Hematopoietic multipotent progenitor cell treated with erythropoietin and hydrocortisone succinate and interleukin-3 and kit ligand, for 15 days (in vitro differentiated cells): ENCODE data around the gene DYRK2.

Experiments used
- DNase-seq: peaks from one replicate; pipeline ENCODE4 v3.0.0-alpha.2; 2015; ENCODE audit warnings: low spot score

Gene DYRK2

DNA sequence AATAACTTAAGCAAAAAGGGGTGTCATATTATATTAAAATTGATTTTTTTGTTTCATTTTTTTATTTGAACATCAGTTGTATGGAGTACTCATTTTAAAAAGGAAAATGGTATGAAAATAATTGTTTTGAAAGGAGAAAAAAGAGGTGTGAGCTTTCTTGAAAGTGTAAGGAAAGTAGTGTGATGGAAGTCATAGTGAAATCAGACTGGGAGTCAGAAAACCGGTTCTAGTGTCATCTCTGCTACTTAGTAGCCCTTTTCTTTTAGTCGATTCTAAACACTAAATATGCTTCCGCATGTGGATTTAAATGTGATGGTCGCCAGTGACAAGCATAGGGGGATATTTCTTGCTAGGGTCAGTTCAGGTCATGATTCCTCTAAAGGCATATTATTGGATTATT lies 1.8 kb upstream of the DYRK2 start:
- DNase-seq: no peak

DNA sequence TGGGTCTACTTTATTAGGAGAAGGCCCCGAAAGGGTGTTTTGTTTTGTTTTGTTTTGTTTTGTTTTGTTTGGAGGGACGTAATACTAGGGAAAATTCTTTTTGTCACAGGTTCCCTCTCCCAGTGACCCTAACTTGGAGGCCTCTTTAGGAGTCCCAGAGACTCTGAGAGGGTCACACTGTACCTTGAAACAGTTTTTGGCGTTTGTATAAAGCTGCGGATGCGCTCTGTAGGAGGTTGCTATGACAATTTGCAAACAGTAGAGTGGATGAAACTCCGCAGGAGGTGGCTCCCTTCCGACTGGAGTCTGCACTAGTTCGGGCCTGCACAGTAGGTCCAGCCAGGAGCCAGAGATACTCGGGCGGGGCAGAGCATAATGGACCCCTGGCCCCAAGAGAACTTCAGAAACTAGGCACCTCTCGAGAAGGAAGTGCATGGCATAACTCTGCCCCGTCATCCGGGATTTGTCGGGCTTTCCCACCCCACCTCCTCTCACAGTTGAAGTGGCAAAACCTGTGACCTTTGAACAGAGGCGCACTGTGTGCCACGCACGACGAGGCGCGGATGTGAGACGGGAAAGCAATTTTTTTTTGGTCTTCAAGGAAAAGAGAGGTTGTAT lies 1.3 kb upstream of the DYRK2 start:
- DNase-seq: no peak

DNA sequence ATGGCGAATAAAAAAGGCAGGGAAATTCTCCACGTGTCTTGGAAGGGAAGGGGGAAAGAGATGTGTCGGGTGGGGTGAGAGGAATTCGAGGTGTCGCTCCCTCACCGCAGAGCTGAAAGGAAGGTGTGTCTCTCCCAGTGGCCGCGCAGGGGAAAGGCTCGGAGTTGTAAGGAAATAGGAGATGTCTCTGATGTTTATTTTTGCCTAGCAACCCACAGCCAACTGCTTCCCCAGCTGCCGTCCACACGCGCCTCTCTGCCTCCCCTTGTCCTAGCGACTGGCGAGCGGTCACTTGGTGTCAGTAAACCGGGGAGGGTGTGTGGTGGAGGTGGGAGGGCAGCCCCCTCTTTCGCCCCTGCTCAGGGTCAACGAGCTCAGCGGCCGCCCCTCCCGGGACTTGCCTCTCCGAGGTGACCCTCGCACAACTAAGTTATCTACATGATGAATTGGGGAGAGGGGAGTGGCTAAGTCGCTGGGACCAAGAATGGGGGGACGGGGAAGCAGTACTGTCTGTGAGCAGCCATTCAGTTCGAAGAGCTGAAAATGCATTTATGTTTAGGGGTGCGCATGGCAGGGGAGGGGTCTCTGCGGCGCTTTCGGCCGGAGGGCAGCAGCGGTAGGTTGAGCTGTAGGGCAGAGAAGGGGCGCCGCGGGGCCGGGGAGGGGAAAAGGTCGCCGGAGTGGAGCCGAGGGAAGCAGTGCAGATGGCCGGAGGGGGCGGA lies 585 bp upstream of the DYRK2 start:
- DNase-seq: no peak

DNA sequence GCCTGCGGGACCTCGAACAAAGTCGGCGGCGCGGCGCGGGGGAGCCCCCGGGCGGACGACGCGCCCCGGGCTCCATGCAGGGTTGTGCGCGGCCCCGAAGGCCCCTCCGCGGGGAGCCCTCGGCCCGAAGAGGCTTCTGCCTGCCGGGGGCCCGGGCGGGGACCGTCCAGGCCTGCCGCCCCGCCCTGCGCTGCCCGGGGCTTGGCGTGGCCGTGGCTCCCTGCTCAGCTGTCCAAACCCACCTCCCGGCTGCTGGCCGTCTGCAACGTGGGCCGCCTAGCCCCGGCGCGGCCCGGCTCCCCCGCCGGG lies 670 bp downstream of the DYRK2 start:
- DNase-seq: no peak

DNA sequence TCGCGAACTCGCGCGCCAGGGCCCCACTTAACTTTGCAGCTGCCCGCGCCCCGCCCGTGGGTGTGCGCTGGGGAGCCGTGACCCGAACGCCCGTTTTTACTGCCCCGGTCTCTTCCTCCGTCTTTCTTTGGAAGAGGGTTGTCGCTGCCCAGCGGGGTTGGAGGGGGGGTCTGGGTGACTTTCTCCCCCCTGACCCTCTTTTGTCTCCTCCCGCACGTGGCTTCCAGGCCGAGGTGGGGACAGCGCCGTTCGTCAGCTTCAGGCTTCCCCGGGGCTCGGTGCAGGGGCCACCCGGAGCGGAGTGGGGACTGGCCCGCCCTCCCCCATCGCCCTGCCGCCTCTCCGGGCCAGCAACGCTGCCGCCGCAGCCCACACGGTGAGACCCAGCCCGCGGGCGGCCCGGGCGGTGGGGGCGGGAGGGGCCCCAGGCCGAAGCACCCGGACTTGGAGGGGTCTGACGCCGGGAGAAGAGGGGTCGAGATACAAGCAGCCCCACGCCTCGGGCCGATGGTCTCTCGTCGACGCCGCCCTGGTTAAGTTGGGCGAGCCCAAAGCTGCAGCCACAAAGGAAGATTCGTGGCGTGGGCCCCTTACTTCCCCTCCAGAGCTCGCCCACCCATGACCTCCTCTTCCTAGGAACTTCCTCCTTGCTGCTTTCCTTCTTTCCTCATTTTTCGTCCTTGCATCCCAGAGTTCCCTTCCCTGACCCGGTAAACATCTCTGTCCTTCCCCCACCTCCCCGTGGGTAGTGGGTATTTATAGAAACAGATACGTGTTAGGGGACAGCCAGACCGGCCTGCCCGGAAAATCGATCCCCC lies 1.2 kb downstream of the DYRK2 start:
- no peak for DNase-seq

DNA sequence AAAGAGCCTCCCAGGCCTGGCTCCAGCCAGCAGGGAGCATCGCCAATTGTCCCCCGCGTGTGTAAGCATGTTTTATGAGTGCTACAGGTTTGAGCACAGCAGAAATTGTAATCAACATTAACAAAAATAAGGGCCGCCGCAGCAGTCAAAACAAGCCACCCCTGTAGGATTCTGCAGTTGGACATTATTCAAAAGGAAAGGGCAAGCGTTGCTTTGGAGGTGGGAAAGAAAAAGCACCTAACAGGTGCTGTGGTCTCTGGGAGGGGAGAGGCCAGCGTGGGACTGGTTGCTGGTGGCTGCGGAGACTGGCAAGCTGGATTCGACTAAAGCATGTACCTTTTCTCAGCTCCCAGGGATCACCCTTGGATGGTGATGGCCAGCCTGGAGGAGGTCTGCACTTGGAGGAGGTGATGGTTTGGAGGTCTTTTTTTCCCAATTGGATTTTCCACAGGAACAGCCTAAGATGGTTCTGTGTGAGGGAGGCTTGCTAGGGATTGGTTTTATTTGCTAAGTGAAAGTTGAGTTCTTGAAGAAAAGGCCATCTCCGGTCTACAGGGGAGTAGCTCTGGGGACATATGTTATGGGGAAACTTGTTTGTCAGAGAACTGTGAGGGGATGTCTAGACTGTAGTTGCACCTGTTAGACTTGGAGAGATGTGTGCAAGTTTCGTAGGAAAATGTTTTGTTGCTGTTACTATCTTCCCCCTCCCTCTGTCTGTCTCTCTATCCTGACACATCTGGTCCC lies 2.0 kb downstream of the DYRK2 start:
- DNase-seq: no peak

DNA sequence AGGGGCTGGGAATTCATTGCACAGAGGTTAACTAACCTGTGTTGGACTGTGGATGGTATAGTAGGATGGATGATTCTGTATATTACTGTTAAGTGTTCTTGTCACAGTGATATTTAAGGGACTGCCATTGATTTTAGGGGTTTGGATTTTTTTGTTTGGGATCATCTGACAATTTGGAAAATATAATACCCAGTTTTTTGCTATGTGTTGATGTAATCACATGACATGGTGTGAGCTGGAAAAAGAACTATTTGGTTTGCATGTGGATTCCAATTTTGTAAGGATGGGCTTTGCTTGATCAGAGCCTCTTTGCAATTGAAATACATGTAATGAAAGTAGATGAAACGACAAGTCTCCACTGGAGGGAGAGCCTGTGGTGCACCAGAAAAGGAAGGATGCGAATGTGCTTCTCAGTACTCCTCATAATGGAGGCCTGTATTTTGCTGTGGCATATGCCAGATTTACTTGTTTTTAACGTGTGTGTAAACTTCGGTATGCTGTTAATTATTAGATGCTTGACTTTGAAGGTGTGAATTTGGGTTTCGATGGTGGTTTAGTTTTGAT lies 2.7 kb downstream of the DYRK2 start:
- no peak for DNase-seq

DNA sequence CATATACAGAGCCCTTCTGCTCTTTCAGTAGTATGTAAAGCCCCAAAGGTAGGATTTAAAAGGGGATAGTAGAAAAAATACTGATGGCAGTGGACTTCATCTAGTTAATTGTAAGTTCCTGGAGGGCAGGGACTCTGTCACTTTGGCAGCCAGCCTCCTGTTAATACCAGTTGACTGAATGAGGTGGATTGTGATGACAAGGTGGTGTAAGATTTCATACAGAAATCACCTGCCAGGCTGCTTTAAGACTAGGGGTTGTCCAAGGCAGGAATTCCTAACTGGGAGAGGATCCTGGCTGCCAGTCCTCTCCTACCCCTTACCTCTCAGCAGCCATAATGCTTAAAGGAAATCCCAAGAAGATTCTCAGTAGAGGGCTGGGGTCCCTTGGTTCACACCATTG lies 7.3 kb downstream of the DYRK2 start:
- no peak for DNase-seq

DNA sequence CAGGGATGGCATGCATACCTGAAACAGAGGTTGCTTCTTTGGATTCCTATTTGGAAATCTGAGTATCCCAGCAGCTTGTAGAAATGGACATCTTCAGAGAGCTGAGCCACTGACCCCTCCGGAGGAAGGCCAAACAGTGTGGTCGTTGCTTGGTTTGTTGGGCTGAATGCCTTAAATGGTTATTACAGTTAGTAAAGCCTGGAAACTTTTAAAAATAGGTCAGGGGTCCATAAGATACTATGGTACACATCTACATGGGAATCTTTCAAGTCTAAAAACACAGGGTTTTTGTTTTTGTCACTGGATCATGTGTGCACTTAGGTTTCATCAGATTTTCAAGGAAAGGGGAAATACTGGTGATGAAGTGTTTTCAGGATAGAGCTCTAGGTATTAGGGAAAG lies 7.7 kb downstream of the DYRK2 start:
- no peak for DNase-seq

DNA sequence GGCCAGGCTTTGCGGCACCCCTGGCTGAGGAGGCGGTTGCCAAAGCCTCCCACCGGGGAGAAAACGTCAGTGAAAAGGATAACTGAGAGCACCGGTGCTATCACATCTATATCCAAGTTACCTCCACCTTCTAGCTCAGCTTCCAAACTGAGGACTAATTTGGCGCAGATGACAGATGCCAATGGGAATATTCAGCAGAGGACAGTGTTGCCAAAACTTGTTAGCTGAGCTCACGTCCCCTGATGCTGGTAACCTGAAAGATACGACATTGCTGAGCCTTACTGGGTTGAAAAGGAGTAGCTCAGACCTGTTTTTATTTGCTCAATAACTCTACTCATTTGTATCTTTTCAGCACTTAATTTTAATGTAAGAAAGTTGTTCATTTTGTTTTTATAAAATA lies 9.9 kb downstream of the DYRK2 start:
- no peak for DNase-seq

DNA sequence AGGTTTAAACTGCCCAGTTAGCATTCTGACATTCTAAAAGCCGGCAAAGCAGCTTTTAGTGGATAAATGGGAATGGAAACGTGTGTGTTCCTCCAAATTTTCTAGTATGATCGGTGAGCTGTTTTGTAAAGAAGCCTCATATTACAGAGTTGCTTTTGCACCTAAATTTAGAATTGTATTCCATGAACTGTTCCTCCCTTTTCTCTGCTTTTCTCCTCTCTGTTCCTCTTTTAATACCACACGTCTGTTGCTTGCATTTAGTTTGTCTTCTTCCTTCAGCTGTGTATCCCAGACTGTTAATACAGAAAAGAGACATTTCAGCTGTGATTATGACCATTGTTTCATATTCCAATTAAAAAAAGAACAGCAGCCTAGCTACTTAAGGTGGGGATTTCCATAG lies 10.7 kb downstream of the DYRK2 start:
- DNase-seq: no peak

DNA sequence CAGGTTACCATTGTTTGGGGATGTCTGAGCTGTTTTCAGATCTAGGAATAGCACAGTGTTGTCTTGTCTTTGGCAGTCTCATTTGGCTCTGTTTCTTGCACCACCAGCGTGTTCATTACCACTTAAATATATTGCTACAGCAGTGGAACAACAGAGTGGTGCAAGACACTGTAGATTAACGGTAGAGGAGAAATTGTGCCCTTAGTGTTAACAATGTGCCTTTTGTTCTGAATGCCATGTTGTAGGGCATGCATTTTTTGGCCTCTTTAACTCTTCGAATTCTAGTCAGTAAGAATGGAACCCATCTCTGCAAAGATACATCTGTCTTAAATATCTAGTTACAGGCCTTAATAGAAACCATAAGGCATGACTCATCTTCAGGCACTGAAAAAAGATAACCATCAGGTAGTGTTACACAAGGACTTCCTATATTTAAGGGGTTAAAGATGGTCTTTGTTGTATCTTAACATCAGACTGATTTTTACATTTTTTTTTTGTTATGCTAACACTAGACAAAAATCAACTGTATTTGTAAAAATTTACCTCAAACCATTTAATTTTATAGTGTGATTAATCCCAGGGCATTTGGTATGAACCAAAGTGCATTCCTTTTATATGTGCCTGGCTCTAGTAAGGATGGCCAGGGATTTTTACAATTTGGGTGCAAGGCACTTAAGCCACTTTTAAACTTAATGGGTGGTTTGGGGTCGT lies 12.9 kb downstream of the DYRK2 start:
- no peak for DNase-seq

DNA sequence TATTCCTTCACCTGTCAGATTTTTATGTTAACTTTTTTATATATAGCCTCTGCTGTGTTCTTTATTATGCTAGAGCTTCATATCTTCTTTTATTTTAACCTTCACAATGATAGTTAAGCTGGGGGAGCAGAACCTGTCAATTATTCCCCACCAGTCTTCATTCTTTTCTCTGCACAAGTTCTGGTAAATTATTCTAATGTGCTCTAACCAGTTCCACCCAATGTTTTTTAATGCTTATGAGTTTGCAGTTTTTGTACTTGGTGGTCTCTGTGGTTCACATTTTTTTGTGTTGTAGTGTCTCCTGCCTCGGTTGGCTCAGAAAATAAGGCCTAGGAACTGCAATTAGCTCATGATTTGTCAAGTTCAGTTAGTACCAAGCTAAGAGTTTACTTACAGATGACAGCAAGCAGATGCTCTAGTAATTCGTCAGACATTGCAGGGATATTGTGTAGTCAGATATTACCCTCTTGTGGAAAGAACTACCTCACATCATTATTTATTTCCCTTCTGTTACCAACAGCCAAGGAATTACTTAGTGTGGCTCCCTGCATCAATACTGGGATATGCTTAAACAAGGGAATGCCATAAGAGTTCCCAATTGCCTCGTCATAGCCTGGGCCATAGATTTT lies 14.5 kb downstream of the DYRK2 start:
- no peak for DNase-seq

DNA sequence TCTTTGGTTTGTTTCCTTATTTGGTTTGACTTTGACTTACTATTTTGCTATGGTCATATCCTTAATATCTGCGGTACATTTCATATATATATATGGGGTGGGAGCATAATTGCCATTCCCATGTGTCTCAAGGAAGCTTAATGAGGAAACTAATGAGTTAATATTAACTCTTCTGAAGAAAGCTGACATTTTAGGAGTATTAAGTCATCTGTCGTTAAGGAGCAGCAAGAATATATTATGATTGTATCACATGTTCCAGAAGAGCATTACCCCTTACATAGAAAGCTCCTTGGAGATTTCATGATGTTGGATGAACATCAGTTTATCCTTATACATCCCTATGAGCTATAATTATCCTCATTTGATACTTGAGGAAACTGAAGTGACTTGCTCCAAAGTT lies 15.6 kb downstream of the DYRK2 start:
- DNase-seq: no peak

DNA sequence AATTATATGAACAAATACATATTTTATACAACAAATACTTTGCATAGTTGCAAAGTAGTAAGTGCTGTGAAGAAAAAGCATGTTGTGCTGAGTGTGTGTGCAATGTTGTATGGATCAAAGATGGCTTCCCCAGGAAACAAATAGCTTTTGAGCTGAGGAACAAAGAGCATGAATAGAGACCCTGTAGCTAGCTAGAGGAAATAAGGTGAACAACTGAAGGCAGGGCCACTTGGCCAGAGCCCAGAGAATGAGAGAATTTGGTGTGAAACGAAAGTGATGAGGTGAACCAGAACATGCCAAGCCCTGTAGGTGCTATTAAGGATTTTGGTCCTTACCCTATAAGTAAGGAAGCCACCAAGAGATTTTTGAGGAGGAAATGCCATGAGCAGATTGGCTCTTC lies 17.1 kb downstream of the DYRK2 start:
- no peak for DNase-seq

DNA sequence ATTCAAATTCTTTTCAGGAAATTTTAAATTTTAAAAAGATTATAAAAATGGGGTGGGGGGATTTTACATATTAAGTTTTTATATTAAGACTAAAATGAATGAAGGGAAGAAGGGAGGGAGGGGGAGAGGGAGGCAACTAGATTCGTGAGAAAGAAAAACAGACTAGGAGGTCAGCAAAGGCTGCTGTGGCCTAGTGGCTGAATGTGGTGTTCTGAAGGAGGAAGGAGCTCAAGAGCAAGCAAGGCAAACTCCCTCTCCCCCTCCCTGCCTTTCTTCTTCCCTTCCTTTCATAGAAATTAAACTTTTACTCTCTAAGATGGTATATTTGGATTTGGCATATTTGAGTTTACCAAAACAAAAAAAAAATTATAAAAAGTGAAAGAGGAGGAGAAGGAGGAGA lies 18.1 kb downstream of the DYRK2 start:
- DNase-seq: no peak

DNA sequence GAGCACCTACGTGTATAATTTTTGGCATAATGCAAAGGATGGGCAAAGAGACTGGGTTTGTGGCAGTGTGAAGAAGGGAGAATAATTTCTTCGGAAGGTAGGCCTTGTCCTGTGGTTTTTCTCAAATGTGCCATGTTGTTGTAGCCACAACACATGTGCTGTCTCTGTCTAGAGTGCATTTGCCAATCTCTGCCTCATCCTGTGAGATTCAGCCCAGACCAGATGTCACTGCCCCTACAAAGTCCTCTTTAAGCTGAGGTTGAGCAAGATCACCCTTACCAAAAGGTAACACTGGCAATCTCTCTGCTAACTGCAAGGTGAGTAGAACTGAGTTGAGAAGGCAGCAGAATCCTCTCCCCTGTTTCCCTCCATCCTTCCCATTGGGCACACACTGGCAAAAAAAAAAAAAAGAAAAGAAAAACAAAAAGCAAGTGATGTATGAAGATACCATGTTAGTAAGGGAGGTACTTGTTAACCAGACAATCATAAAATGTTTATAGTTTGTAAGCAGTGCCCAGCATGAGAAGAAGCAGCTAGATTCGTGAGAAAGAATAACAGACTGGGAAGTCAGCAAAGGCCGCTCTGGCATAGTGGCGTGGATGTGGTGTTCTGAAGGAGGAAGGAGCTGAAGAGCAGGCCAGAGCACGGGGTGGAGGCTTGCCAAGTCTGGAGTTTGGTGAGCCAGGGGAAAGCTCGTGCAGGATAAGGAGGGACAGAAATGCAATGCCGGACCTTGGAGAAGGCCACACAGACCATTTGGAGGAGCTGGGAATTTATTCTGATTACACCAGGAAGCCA lies 18.9 kb downstream of the DYRK2 start:
- DNase-seq: no peak

DNA sequence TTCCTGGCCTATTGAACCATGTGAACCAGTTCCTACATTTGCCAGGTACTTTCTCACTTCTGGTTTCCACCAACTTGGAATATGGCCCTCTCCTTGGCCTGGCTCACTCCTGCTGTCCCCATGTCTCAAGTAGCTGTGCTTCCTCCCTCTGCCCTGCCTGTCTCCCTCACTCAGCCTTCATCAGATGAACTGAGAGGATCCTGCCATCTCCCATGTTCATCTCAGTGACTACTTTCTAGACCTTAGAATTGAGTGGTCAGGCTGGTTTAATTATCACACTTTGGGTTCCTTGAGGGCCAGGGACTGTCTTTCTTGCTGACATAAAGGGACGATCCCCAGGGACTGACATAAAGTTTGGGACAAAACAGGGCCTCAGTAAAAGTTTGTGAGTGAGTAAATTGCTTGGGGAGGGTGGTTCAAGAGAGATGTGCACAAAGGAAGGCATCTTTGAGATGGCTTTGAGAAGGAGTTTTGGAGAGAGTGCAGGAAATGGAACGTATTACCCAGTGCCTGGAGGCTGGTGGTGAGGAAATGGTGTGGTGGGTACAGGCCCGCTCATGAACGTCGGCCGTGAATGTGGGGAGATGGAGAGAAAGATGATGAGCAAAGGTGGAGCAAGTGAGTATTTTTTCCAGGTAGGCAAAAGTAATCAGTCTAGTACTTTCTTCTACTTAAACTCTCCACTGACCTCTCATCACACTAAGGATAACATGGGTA lies 20.8 kb downstream of the DYRK2 start:
- no peak for DNase-seq

DNA sequence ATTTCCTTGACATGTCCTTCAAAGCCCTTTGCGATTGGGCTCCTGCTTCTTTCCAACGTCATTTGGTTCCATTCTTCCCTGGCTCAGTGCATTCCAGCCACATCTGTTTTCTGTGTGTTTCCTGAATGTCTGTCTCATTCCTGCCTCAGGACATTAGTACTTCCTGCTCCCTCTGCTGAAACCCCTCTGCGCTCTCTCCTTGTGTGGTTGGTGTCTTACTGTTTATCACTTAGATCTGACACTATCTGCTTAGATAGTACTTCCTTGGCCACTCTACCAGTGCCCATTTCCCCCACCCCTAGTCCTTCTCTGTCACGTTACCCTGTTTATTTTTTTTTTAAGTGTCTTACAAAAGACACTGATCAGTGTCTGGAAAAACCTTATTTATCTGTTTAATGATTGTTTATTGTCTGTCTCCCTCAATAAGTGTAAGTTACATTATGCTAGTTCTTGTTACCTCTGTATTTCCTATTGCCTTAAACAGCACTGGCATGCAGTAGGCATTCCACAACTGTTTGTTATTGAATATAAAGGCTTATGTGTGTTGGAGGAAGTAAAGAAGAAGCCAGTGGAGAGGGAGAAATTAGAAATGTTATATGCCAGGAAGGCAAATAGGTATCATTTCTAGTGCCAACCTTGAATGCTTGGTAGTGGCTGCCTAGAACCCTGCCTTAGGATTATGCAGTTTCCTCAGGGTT lies 21.5 kb downstream of the DYRK2 start:
- DNase-seq: no peak
